Hepatocyte (in vitro differentiated cells): ENCODE data around the gene PHACTR3. TPM values are rescaled to one million over a fixed set of nuclear protein-coding genes. Genes with fewer than 3 reads are reported as not detected.

Source experiments
- DNase-seq: peaks from one replicate; pipeline ENCODE4 v3.0.0-alpha.2; 2016; ENCODE audit warnings: low spot score
- H2AFZ ChIP-seq: fragments of 200-600 bp; sonication (generic); 2 replicates; pipeline ENCODE4 v1.6.0; 2016; ENCODE audit warnings: antibody characterized with exemption, mild to moderate bottlenecking
- H3K27ac ChIP-seq: fragments of 200-600 bp; sonication (generic); 2 replicates; pipeline ENCODE4 v1.5.1; 2016; ENCODE audit warnings: mild to moderate bottlenecking
- H3K27me3 ChIP-seq: fragments of 200-600 bp; sonication (generic); 2 replicates; pipeline ENCODE4 v1.6.1; 2016
- H3K36me3 ChIP-seq: fragments of 200-600 bp; sonication (generic); replicated peaks from 2 replicates; pipeline ENCODE4 v1.5.1; 2016; ENCODE audit warnings: low read depth; ENCODE audit not compliant: insufficient read depth
- H3K4me1 ChIP-seq: fragments of 200-600 bp; sonication (generic); 2 replicates; pipeline ENCODE4 v1.5.1; 2016; ENCODE audit warnings: mild to moderate bottlenecking, moderate library complexity; ENCODE audit not compliant: insufficient read depth
- H3K4me2 ChIP-seq: fragments of 200-600 bp; sonication (generic); 2 replicates; pipeline ENCODE4 v1.6.0; 2016
- H3K4me3 ChIP-seq: fragments of 200-600 bp; sonication (generic); 2 replicates; pipeline ENCODE4 v1.5.1; 2016; ENCODE audit warnings: mild to moderate bottlenecking
- H3K79me2 ChIP-seq: fragments of 200-600 bp; sonication (generic); 2 replicates; pipeline ENCODE4 v1.6.0; 2017; ENCODE audit warnings: mild to moderate bottlenecking
- H3K9me2 ChIP-seq: fragments of 200-600 bp; sonication (generic); replicated peaks from 2 replicates; pipeline ENCODE4 v1.6.0; 2017; ENCODE audit warnings: mild to moderate bottlenecking; ENCODE audit not compliant: insufficient read depth
- H3K9me3 ChIP-seq: fragments of 200-600 bp; sonication (generic); 2 replicates; pipeline ENCODE4 v1.5.1; 2016; ENCODE audit warnings: low read depth, mild to moderate bottlenecking
- H4K20me1 ChIP-seq: fragments of 200-600 bp; sonication (generic); 2 replicates; pipeline ENCODE4 v1.6.0; 2016; ENCODE audit warnings: mild to moderate bottlenecking; ENCODE audit not compliant: insufficient read depth, poor library complexity, severe bottlenecking
- EZH2 ChIP-seq: fragments of 200-600 bp; sonication (generic); IDR thresholded peaks from 2 replicates; pipeline ENCODE4 v1.6.1; 2016; ENCODE audit warnings: antibody characterized with exemption, mild to moderate bottlenecking, borderline replicate concordance
- EZH2phosphoT487 ChIP-seq: fragments of 200-600 bp; sonication (generic); IDR thresholded peaks from one replicate; pipeline ENCODE4 v1.6.1; 2018; ENCODE audit warnings: antibody characterized with exemption, mild to moderate bottlenecking, low read depth, moderate library complexity; ENCODE audit not compliant: unreplicated experiment, severe bottlenecking
- WGBS: methylation state at CpG from one replicate; pipeline ENCODE4 v1.1.6; 2016; ENCODE audit warnings: low lambda C conversion rate; ENCODE audit errors: missing lambda C conversion rate; 5-methylcytosine and 5-hydroxymethylcytosine counted together
- polyA plus RNA-seq: library from polyadenylated mRNA; unstranded; fragments of >200 nt; fragmentation: Nextera tagmentation; extraction: Ambion mirVana; gene quantifications from 2 replicates; pipeline ENCODE4 v1.2.1, GENCODE V29; 2016
- small RNA-seq: library from RNA; depleted of rRNA; stranded (forward); fragments of <200 nt; gene quantifications from one replicate; pipeline ENCODE3, GENCODE V24; 2014
- total RNA-seq: library from RNA; depleted of rRNA; stranded (reverse); fragments of >200 nt; gene quantifications from 2 replicates; pipeline ENCODE4 v1.2.3, GENCODE V29; 2014
- TF ChIP-seq, protein P1 (sequence below): fragments of 200-600 bp; sonication (generic); IDR thresholded peaks from 2 replicates; pipeline ENCODE4 v1.5.1; 2016; ENCODE audit warnings: antibody characterized with exemption, mild to moderate bottlenecking; ENCODE audit not compliant: poor library complexity

The PHACTR3 gene
- total and polyA plus RNA-seq, 2 experiments from 2014 or later, result 5.2 to 7.5 TPM

DNA sequence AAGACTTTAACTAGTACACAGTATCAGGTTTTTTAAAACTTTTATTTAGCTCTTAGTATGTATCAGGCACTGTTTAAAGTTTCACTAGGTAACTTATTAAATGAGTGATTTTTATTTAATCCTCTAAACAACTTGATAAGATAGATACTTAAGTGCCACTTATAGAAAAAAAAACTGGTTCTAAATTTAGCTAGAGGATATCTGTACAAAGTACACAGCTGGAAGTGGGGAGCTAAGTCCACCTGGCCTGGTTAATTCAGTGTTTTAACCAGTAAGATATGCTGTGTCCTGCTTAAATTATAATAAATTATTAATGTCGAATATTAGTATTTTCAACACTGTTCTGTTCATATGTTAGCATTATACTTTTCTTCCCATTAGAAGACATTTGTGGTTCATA lies 291.6 kb downstream of the PHACTR3 start:
- Histone ChIP-seq H3K9me2 (no peaks in the 10 kb centered on the region), H3K4me2 (peak overlapping the region; percentile 27), H3K36me3 (no peaks in the 10 kb centered on the region), H3K27me3 (no peaks in the 10 kb centered on the region), H3K27ac (no peak overlapping the region), H3K79me2 (no peaks in the 10 kb centered on the region), H4K20me1 (no peaks in the 10 kb centered on the region), H3K9me3 (no peaks in the 10 kb centered on the region), H2AFZ (no peak overlapping the region), H3K4me3 (peak overlapping the region; percentile 2), H3K4me1 (peaks cover 12% of the 10 kb centered on the region)
- no peak for DNase-seq
- TF ChIP-seq EZH2 (no peak), EZH2phosphoT487 (no peak)
- TF ChIP-seq, protein P1, sequence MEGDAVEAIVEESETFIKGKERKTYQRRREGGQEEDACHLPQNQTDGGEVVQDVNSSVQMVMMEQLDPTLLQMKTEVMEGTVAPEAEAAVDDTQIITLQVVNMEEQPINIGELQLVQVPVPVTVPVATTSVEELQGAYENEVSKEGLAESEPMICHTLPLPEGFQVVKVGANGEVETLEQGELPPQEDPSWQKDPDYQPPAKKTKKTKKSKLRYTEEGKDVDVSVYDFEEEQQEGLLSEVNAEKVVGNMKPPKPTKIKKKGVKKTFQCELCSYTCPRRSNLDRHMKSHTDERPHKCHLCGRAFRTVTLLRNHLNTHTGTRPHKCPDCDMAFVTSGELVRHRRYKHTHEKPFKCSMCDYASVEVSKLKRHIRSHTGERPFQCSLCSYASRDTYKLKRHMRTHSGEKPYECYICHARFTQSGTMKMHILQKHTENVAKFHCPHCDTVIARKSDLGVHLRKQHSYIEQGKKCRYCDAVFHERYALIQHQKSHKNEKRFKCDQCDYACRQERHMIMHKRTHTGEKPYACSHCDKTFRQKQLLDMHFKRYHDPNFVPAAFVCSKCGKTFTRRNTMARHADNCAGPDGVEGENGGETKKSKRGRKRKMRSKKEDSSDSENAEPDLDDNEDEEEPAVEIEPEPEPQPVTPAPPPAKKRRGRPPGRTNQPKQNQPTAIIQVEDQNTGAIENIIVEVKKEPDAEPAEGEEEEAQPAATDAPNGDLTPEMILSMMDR, result no peak
- WGBS, result 77% methylated on average over 1 of the region's 1 CpG

Small RNA genes within 50 kb of the gene (small RNA-seq; reads per million reads assigned to genes)
- gene RNU7-141P, result not detected
